Mucosa of descending colon (tissue), 3 donors: ENCODE measurements around the gene PSMD13. TPM values are rescaled to one million over a fixed set of nuclear protein-coding genes. Genes with fewer than 3 reads are reported as not detected.

Source experiments
- ATAC-seq: fragments of 200-7000 bp; cut with Tn5 transposase; one replicate; pipeline ENCODE4 v1.9.1; 2020; ENCODE audit warnings: mild to moderate bottlenecking, moderate library complexity
- DNase-seq, 3 donors: peaks; one replicate each; pipeline ENCODE4 v3.0.0-alpha.2; 2020
- H3K36me3 ChIP-seq: fragments of 200-600 bp; one replicate; pipeline ENCODE4 v1.8.0; 2021; ENCODE audit warnings: low read depth, mild to moderate bottlenecking
- H3K4me1 ChIP-seq: fragments of 200-600 bp; one replicate; pipeline ENCODE4 v1.8.0; 2021; ENCODE audit warnings: low read depth, mild to moderate bottlenecking
- H3K4me3 ChIP-seq: fragments of 200-600 bp; one replicate; pipeline ENCODE4 v1.8.0; 2021; ENCODE audit warnings: mild to moderate bottlenecking
- H3K9me3 ChIP-seq: fragments of 200-600 bp; one replicate; pipeline ENCODE4 v1.8.0; 2021; ENCODE audit warnings: mild to moderate bottlenecking
- CTCF ChIP-seq: fragments of 200-600 bp; IDR thresholded peaks from one replicate; pipeline ENCODE4 v1.8.0; 2022; ENCODE audit warnings: antibody characterized with exemption, mild to moderate bottlenecking
- intact Hi-C, 2 donors: fragments of 100-400 bp; cut with DNase I in 1 of 2; cut with micrococcal nuclease in 1 of 2; formaldehyde crosslinking; loops; one replicate each; pipeline versions ENCODE4 v1.11.0 to v1.11.1; 2022; cut with DNase I, micrococcal nuclease
- total RNA-seq, 3 donors: library from RNA; stranded (reverse); fragmentation: NEBNext Ultra II Directional in 2 of 3; extraction: Animal tissue kit (Norgen Biotek cat#: 25700) in 2 of 3; gene quantifications; one replicate each; pipeline versions ENCODE4 v1.2.1 to v1.2.4, GENCODE V29; 2021 to 2023
- donor health status: DM: no; HTN: no; CAD: no; lungs with moderate emphysema.
- donor health status: DM: no; HTN: no; CAD: no.
- donor health status: DM: no; HTN: yes; CAD: no.

The PSMD13 gene
- total RNA-seq, 3 donors from 2014 or later = 92.6 to 110 (median 96.4) TPM

DNA sequence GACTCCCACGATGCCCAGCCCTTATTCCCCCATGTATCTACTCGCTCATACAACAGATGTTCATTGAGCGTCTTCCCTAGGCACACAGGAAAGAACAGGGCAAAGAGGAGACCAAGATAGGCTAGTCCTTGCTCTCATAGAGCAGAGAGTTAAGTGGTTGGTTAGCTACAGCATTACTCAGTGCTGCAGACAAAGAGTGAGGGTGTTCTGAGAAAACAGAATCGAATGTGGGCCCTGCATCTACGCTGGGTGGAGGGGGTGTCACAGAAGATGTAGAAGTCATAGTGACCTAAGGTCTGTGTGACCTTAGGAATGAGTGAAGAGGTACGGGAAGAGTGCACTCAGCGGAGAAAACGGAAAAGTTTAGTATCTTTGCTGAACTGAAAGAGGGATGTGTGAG, 12.3 kb downstream of the PSMD13 start:
- H3K36me3 ChIP-seq = peaks cover 19% of the 10 kb centered on the region
- no peak for DNase-seq
- H3K4me1 ChIP-seq = no peaks in the 10 kb centered on the region
- intact Hi-C loops = no loop called here
- H3K4me3 ChIP-seq = no peak overlapping the region
- no peak for ATAC-seq
- no peak for TF ChIP-seq CTCF
- H3K9me3 ChIP-seq = no peaks in the 10 kb centered on the region

GRCh38 chr11:250274-250673, 13.5 kb downstream of the PSMD13 start:
- no peak for ATAC-seq
- no peak for TF ChIP-seq CTCF
- Histone ChIP-seq H3K36me3 (peaks cover 15% of the 10 kb centered on the region), H3K4me1 (no peaks in the 10 kb centered on the region), H3K9me3 (no peaks in the 10 kb centered on the region), H3K4me3 (no peak overlapping the region)
- intact Hi-C loops = no loop called here
- no peak for DNase-seq

GRCh38 chr11:250740-251299, 14.0 kb downstream of the PSMD13 start:
- Histone ChIP-seq H3K36me3 (peaks cover 15% of the 10 kb centered on the region), H3K9me3 (no peaks in the 10 kb centered on the region), H3K4me1 (no peaks in the 10 kb centered on the region), H3K4me3 (no peak overlapping the region)
- TF ChIP-seq CTCF = peak; percentile 59
- peak; percentile 91 for ATAC-seq
- intact Hi-C loops = no loop called here
- peak in 2 of 3 donors; percentile 70 to 75 for DNase-seq

DNA sequence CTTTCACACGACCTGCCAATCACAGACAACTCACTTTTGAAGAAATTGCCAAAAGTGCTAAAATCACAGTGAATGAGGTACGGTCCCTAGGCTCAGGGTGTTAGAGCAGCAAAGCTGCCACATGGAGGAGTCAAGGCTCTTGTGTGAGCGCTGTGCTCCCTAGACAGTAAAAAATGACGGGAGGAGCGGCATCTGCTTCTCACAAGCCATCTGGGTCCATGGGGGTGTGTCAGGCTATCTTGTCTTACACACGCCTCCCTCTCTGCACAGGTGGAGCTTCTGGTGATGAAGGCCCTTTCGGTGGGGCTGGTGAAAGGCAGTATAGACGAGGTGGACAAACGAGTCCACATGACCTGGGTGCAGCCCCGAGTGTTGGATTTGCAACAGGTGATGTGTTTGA, 14.8 kb downstream of the PSMD13 start:
- Histone ChIP-seq H3K36me3 (peaks cover 15% of the 10 kb centered on the region), H3K4me1 (no peaks in the 10 kb centered on the region), H3K4me3 (no peak overlapping the region), H3K9me3 (no peaks in the 10 kb centered on the region)
- peak; percentile 9 for ATAC-seq
- no peak for DNase-seq
- no peak for TF ChIP-seq CTCF
- intact Hi-C loops = no loop called here

GRCh38 chr11:252666-253065, 15.9 kb downstream of the PSMD13 start:
- Histone ChIP-seq H3K4me3 (no peak overlapping the region), H3K36me3 (peaks cover 13% of the 10 kb centered on the region), H3K4me1 (no peaks in the 10 kb centered on the region), H3K9me3 (no peaks in the 10 kb centered on the region)
- ATAC-seq (no peak), DNase-seq (no peak)
- TF ChIP-seq CTCF = no peak
- intact Hi-C loops = no loop called here
